ENCODE measurements around the gene NHERF2.

DNA sequence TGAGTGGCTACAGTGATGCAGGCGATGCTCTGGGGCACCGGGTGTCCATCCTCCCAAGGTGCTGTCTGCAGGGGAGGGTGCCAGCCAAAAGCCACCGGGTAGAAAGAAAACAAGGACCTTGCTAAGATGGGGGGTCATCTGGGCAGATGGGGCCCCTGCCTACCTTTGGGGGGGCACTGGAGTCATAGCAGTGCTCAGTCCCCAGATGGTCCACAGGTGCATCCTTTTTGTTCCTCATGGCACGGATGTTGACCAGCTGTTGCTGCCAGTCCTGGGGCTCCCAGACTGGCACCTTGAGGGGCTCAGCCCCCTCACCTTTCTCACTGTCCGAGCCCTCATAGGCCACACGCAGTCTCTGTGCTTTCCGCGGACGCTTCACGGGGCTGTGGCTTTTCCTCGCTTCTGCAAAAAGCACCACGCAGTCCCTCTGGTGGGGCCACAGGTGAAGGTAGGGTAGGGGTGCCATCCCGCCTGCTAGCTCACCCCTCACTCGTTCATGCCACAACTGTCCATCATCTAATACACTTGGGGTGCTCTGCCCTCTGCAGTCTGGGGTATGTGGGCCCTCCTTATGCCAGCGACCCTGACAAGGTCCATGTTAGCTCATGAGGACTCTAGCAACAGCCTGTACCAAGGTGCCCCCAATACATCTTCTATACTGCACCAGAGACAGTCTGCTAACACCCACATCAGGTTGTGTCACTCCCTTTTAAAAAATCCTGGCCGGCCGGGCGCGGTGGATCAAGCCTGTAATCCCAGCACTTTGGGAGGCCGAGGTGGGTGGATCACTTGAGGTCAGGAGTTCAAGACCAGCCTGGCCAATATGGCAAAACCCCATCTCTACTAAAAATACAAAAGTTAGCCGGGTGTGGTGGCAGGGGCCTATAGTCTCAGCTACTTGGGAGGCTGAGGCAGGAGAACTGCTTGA, 19.5 kb downstream of the NHERF2 start:
- TF ChIP-seq RBBP5 (IDR thresholded peaks at IDR 0.05; ENCODE audit: borderline replicate concordance, insufficient read depth, low read length, poor library complexity, severe bottlenecking) (no peak), ZBTB7A (IDR thresholded peaks at IDR 0.05; ENCODE audit: borderline replicate concordance, control insufficient read depth, low read depth, low read length) (no peak), TAF15 (IDR thresholded peaks at IDR 0.05; ENCODE audit: low read depth, low read length) (no peak), GABPA (tag; conservative IDR thresholded peaks at IDR 0.05; ENCODE audit: low read depth) (no peak), ZNF76 (CRISPR knock-in tag; IDR thresholded peaks at IDR 0.05; ENCODE audit: borderline replicate concordance) (no peak), UBTF (IDR thresholded peaks at IDR 0.05; ENCODE audit: borderline replicate concordance in 1 of 2, low read depth in 2 of 2, low read length in 2 of 2) (no peak), SMAD4 (CRISPR knock-in tag; conservative IDR thresholded peaks at IDR 0.05) (no peak), CTCF (IDR thresholded peaks at IDR 0.05 in 2 of 3, conservative IDR thresholded peaks at IDR 0.05 in 1 of 3; ENCODE audit: insufficient read depth in 2 of 3, low read depth in 1 of 3, low read length in 3 of 3) (no peak), TEAD4 (IDR thresholded peaks at IDR 0.05; ENCODE audit: low read length) (no peak), TEAD4 (CRISPR knock-in tag; IDR thresholded peaks at IDR 0.05; ENCODE audit: borderline replicate concordance) (no peak), ZNF57 (CRISPR knock-in tag; IDR thresholded peaks at IDR 0.05) (no peak), CHD2 (IDR thresholded peaks at IDR 0.05; ENCODE audit: low read depth, low read length) (no peak), MAFF (IDR thresholded peaks at IDR 0.05; ENCODE audit: low read length) (no peak)
- TF ChIP-seq, protein P1, sequence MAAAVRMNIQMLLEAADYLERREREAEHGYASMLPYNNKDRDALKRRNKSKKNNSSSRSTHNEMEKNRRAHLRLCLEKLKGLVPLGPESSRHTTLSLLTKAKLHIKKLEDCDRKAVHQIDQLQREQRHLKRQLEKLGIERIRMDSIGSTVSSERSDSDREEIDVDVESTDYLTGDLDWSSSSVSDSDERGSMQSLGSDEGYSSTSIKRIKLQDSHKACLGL (CRISPR knock-in tag; IDR thresholded peaks at IDR 0.05; ENCODE audit: borderline replicate concordance, poor library complexity, severe bottlenecking) = no peak

Measured in K562 (cell line).